Psoas muscle (tissue), 8 donors: ENCODE measurements around the gene PHLDB3. TPM values are rescaled to one million over a fixed set of nuclear protein-coding genes. Genes with fewer than 3 reads are reported as not detected.
"Not testable (repeated sequence)": the region's sequence is repeated elsewhere in the genome, so short reads cannot be mapped to it uniquely, and the experiment has no call there.

ENCODE experiments used
- ATAC-seq, 4 donors: fragments of 200-7000 bp; cut with Tn5 transposase; one replicate each; pipeline ENCODE4 v1.9.1; 2020; ENCODE audit warnings: moderate library complexity in 3 of 4, mild to moderate bottlenecking in 2 of 4
- DNase-seq, 2 donors: peaks; one replicate each; pipeline ENCODE4 v3.0.0-alpha.2; 2020
- H3K27ac ChIP-seq: fragments of 200-600 bp; one replicate; pipeline ENCODE4 v1.8.0; 2022
- H3K27me3 ChIP-seq, 3 donors: fragments of 200-600 bp in 1 of 3; one replicate each; pipeline versions ENCODE4 v1.6.1 to v1.8.0; 2013 to 2022; ENCODE audit warnings: low read length in 2 of 3, mild to moderate bottlenecking in 2 of 3, moderate library complexity in 1 of 3; ENCODE audit not compliant: insufficient read depth in 3 of 3
- H3K36me3 ChIP-seq, 2 donors: fragments of 200-600 bp in 1 of 2; one replicate each; pipeline versions ENCODE4 v1.6.1 to v1.8.0; 2013 to 2022; ENCODE audit warnings: low read depth in 1 of 2, mild to moderate bottlenecking in 1 of 2, moderate library complexity in 1 of 2; ENCODE audit not compliant: insufficient read depth in 1 of 2
- H3K4me1 ChIP-seq: fragments of 200-600 bp; one replicate; pipeline ENCODE4 v1.8.0; 2022
- H3K4me3 ChIP-seq: fragments of 200-600 bp; one replicate; pipeline ENCODE4 v1.8.0; 2022; ENCODE audit warnings: mild to moderate bottlenecking
- H3K9me3 ChIP-seq: fragments of 200-600 bp; one replicate; pipeline ENCODE4 v1.8.0; 2022
- WGBS, 3 donors: extraction: QIAGEN DNeasy Blood & Tissue Kit; methylation state at CpG; one replicate each; pipeline versions ENCODE4 v1.1.6 to v1.1.7; 2013; 5-methylcytosine and 5-hydroxymethylcytosine counted together
- intact Hi-C, 2 donors: fragments of 100-400 bp; cut with DNase I; formaldehyde crosslinking; loops; one replicate each; pipeline versions ENCODE4 v1.11.0 to v1.14.2; 2022
- polyA plus RNA-seq, 3 donors: library from polyadenylated mRNA; stranded (reverse); fragments of 200-250 nt; gene quantifications; one replicate each; pipeline ENCODE4 v1.2.3, GENCODE V29; 2013
- total RNA-seq, 4 donors: library from RNA; stranded (reverse); fragmentation: NEBNext Ultra II Directional in 2 of 4; extraction: Animal tissue kit (Norgen Biotek cat#: 25700) in 2 of 4; gene quantifications; one replicate each; pipeline versions ENCODE4 v1.2.1 to v1.2.4, GENCODE V29; 2021 to 2023
- TF ChIP-seq, protein P1 (sequence below): fragments of 200-600 bp; IDR thresholded peaks from one replicate; pipeline ENCODE4 v1.8.0; 2022; ENCODE audit warnings: antibody characterized with exemption
- donor health status: healthy with polysubstance abuse.
- donor health status: DM: no; HTN: no; CAD: no; lungs with moderate emphysema.
- donor health status: Bipolar disorder and iron deficiency.
- donor health status: healthy.
- donor health status: DM: yes; HTN: yes; CAD: no.
- donor health status: DM: no; HTN: no; CAD: no.
- donor health status: DM: no; HTN: no; CAD: no.
- donor health status: DM: yes; HTN: yes; CAD: no.

Gene PHLDB3
- total and polyA plus RNA-seq, 7 donors, result 2.0 to 5.7 (median 4.5) TPM

DNA sequence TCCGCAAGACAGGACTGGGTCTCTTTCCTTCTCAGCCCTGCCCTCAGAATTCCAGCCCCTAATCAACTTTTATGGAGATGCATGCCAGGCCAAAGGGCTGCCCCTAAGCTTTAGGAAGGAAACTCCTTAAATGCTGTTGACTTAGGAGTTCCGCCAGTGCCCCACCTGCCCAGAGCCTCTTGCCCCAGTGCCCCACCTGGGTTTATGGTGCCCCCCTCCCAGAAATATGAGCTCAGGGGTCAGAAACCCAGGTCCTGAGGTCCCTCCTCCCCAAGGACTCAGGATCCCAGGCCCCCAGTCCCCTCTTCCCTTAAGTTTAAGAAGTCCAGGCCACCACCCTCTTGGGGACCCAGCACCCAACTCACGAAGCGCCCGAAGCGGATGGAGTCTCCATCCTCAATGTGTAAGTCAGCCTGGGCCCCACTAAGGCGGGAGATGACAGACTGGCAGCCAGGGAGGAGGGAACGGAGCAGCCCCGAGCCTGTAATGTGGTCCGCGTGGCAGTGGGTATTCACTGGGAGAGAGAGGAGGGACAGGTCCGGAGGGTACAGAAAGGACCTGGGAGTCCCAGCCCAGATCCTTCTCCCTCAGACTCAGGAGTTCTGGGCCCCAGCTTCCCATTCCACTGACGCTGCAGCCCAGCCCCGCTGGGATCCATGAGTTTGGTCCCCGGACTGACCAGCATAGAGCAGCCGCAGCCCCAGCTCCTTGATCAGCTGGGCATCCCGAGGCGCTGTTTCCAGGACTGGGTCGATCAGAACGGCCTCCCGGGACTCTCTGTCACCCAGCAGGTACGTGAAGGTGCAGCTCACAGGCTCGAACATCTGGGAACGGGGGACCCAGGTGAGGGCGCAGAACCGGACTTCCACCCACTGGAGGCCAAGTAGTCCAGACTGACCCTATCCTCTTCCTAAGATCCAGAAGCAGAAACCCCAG lies 21.6 kb upstream of the PHLDB3 start:
- TF ChIP-seq, protein P1, sequence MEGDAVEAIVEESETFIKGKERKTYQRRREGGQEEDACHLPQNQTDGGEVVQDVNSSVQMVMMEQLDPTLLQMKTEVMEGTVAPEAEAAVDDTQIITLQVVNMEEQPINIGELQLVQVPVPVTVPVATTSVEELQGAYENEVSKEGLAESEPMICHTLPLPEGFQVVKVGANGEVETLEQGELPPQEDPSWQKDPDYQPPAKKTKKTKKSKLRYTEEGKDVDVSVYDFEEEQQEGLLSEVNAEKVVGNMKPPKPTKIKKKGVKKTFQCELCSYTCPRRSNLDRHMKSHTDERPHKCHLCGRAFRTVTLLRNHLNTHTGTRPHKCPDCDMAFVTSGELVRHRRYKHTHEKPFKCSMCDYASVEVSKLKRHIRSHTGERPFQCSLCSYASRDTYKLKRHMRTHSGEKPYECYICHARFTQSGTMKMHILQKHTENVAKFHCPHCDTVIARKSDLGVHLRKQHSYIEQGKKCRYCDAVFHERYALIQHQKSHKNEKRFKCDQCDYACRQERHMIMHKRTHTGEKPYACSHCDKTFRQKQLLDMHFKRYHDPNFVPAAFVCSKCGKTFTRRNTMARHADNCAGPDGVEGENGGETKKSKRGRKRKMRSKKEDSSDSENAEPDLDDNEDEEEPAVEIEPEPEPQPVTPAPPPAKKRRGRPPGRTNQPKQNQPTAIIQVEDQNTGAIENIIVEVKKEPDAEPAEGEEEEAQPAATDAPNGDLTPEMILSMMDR, result no peak

DNA sequence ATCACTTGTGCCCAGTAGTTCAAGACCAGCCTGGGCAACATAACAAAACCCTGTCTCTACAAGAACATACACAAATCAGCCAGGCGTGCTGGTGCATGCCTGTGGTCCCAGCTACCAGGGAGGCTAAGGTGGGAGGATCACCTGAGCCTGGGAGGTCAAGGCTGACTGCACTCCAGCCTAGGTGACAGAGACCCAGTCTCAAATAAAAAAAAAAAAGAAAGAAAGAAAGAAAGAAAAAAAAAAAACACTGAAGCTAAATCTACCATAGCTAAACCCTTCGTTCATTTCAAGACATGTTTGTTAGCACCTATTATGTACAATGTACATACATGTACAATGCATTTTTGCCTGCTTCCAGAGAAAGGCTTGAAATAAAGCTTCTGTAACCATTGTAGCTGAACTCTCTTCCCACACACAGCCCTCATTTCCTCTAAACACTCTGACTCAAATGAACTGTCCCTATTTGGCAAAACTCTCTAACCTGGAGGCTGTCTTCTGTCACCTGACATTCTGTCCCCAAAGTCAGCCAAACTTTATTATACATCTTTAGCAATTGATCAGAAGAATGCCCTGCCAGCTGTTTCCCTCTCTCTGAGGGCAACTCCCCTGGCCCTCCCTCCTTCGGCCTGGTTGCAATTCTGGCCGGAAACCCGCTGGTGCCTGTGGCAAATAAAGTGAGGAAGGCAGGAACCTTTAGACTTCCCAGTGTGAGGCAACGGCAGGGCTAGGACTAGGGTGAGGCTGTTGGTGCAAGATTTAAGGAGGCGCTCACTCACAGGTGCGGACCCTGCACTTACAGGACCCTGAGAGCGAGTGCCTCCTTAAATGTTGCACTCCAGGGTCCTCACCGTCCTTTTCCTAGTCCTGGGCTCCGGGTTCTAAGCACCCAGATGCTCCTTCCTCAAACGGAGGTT lies 20.6 kb upstream of the PHLDB3 start:
- WGBS, 3 donors, result 27 to 39% (median 28%) methylated on average over 12 of the region's 12 CpGs
- no peaks in the 10 kb centered on the region for H3K36me3 ChIP-seq
- DNase-seq (peak in 1 of 2 donors; percentile 41), ATAC-seq (peak in 3 of 4 donors; percentile 18 to 23 (median 22))
- H3K4me1 ChIP-seq, result peaks cover 14% of the 10 kb centered on the region
- H3K9me3 ChIP-seq, result no peaks in the 10 kb centered on the region
- H3K27ac ChIP-seq, result peak overlapping the region; percentile 41
- peak overlapping the region; percentile 94 for H3K4me3 ChIP-seq
- intact Hi-C loops, result no loop called here
- TF ChIP-seq, protein P1, result no peak
- H3K27me3 ChIP-seq, result no peaks in the 10 kb centered on the region

More for the DNA sequence above, 21.6 kb upstream of the PHLDB3 start:
- DNase-seq (peak in 1 of 2 donors; percentile 57), ATAC-seq (peak in 3 of 4 donors; percentile 9 to 30 (median 21))
- Histone ChIP-seq H3K4me3 (peak overlapping the region; percentile 94), H3K4me1 (peaks cover 14% of the 10 kb centered on the region), H3K27ac (peak overlapping the region; percentile 82), H3K36me3 (no peaks in the 10 kb centered on the region), H3K9me3 (no peaks in the 10 kb centered on the region), H3K27me3 (no peaks in the 10 kb centered on the region)
- 10 to 14% (median 12%) methylated on average over 26 of the region's 26 CpGs for WGBS, 3 donors
- intact Hi-C loops, result no loop called here

DNA sequence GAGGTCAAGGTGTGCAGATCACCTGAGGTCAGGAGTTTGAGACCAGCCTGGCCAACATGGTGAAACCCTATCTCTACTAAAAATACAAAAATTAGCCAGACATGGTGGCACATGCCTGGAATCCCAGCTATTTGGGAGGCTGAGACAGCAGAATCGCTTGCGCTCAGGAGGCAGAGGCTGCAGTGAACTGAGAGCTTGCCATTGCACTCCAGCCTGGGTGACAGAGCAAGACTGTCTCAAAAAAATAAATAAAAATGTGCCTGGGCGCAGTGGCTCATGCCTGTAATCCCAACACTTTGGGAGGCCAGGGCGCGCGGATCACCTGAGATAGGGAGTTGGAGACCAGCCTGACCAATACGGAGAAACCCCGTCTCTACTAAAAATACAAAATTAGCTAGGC lies 19.1 kb upstream of the PHLDB3 start:
- DNase-seq, ATAC-seq, H3K36me3 ChIP-seq, H3K27me3 ChIP-seq, H3K27ac ChIP-seq, intact Hi-C loops, H3K9me3 ChIP-seq, H3K4me3 ChIP-seq: not testable (repeated sequence)
- 95 to 98% (median 97%) methylated on average over 8 of the region's 8 CpGs for WGBS, 3 donors
- H3K4me1 ChIP-seq, result peaks cover 14% of the 10 kb centered on the region

DNA sequence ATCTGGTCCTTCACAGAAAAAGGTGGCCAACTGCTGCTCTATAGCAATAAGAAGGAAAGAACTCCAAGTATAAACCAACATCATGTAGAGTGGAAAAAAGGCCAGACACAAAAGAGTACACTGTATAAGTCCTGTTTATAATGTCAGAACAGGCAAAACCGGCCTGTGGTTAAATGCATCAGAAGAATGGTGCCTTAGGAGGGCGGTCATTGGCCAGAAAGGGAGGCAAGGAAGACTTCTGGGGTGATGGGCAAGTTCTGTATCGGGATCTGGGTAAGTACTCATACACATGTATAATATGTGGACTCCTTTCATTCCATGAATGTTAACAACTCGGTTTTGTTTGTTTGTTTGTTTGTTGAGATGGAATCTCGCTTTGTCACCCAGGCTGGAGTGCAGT lies 18.4 kb upstream of the PHLDB3 start:
- Histone ChIP-seq H3K4me3 (no peak overlapping the region), H3K27me3 (no peaks in the 10 kb centered on the region)
- intact Hi-C loops, result no loop called here

More for the DNA sequence above, 18.4 kb upstream of the PHLDB3 start:
- ATAC-seq (no peak), DNase-seq (no peak)
- H3K4me1 ChIP-seq, result peaks cover 14% of the 10 kb centered on the region
- no peaks in the 10 kb centered on the region for H3K36me3 ChIP-seq
- 86 to 89% (median 88%) methylated on average over 5 of the region's 5 CpGs for WGBS, 3 donors
- H3K9me3 ChIP-seq, result no peaks in the 10 kb centered on the region
- no peak overlapping the region for H3K27ac ChIP-seq
- TF ChIP-seq, protein P1, result no peak
